Activated CD4-positive, alpha-beta T cell treated with anti-CD3 and anti-CD28 coated beads, Interleukin-2, amount 10 ng/mL, durations not matched to agents 24 days and 14 days (primary cell): ENCODE measurements around the gene VWF. TPM values are rescaled to one million over a fixed set of nuclear protein-coding genes. Genes with fewer than 3 reads are reported as not detected.
A peak's percentile ranks its signal among the peaks of the same experiment; 100 is the strongest.
"Not testable (repeated sequence)": the region's sequence is repeated elsewhere in the genome, so short reads cannot be mapped to it uniquely, and the experiment has no call there.

Experiments
- DNase-seq: peaks from one replicate; pipeline ENCODE4 v3.0.0; 2022
- H3K27ac Mint-ChIP-seq: one replicate; pipeline ENCODE4 v1.8.0; 2022; ENCODE audit warnings: mild to moderate bottlenecking, mixed read lengths
- H3K27me3 Mint-ChIP-seq: one replicate; pipeline ENCODE4 v1.8.0; 2022; ENCODE audit warnings: mixed read lengths
- H3K36me3 Mint-ChIP-seq: one replicate; pipeline ENCODE4 v1.8.0; 2022; ENCODE audit warnings: low read depth, mild to moderate bottlenecking, mixed read lengths
- H3K4me1 Mint-ChIP-seq: one replicate; pipeline ENCODE4 v1.8.0; 2021; ENCODE audit warnings: mixed read lengths
- H3K4me3 Mint-ChIP-seq: one replicate; pipeline ENCODE4 v1.8.0; 2022; ENCODE audit warnings: mild to moderate bottlenecking, moderate library complexity, mixed read lengths
- H3K9me3 Mint-ChIP-seq: one replicate; pipeline ENCODE4 v1.8.0; 2021; ENCODE audit warnings: mixed read lengths
- intact Hi-C: fragments of 100-400 bp; cut with micrococcal nuclease; formaldehyde crosslinking; loops from one replicate; pipeline ENCODE4 v1.15.1; 2023
- total RNA-seq: library from RNA; stranded (reverse); gene quantifications from 2 replicates; pipeline ENCODE4 v1.2.3, GENCODE V29; 2022

The VWF gene
- total RNA-seq, 1 donor from 2014 or later = not detected

DNA sequence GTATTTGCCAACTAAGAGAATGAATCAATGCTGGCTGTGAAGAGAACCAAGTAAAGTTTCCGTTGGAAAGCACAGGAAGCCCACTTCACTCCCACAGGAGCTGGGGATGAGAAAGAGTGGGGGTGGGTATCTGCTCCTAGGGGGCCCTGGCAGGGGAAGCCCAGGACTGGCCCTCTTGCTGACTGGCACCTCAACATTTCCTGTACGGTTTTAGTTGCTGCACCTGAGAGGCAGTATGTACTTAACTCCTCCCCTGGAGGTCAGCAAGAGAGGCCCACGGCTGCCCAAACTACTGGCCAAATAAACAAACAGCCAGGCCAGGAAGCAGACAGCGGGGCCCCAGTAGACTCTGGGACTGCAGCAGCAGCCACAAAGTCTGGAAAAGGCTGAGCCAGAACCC lies 33.8 kb upstream of the VWF start:
- Mint-ChIP-seq H3K4me1 (peaks cover 6% of the 10 kb centered on the region), H3K27me3 (peaks cover 6% of the 10 kb centered on the region), H3K9me3 (no peaks in the 10 kb centered on the region), H3K36me3 (no peaks in the 10 kb centered on the region), H3K27ac (no peak overlapping the region), H3K4me3 (no peak overlapping the region)
- DNase-seq = no peak
- intact Hi-C loops = no loop called here

DNA sequence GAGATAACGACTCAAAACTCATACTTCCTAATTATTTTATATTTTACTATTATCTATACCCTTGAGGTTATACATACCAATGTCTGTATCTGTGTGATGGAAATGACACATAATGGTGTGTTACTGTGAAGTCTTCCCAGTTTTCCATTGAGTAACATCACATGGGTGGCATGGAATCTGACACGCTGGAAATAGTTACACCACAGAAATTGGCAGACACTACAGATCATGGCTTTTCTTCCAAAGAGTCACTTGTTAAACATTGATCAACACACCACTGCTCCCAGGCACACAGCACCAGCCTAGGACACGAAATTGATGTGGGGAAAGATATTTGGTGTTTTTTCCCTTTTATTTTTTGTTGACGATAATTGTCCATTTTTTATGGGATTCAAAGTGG lies 33.0 kb upstream of the VWF start:
- DNase-seq = no peak

DNA sequence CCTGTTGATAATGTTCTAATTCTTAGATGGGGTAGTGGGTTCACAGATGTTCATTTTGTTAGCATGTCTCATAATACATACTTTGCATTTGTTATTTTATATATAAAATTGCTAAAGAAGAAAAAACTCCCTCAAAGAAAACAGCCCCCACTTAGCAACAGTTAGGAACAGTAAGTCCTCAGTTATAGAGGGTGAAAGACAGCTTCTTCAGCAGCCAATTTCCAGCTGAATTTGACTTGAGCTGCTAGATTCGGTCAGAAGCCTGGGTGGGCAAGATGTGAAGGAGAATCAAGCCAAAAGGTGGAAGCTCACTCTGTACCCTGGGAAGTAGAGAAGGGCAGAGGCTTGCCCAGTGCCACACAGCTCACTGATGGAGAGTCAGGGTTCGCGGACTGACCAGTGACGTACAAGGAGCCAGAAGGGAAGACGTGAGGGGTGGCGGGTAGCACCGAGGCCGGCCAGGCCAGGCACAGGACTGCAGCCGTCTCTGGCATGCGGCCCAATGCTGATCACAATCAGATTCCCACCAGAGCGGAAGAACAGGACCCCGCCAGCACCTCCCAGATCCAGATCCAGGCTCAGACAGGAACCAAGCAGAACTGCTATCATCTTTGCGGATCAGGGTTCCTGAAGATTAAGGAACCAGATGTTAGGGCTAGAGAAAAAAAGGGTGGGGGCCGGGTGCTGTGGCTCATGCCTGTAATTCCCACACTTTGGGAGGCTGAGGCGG lies 30.4 kb upstream of the VWF start:
- Mint-ChIP-seq H3K9me3 (no peaks in the 10 kb centered on the region), H3K36me3 (no peaks in the 10 kb centered on the region), H3K27me3 (peaks cover 6% of the 10 kb centered on the region), H3K4me3 (no peak overlapping the region), H3K27ac (no peak overlapping the region), H3K4me1 (peaks cover 6% of the 10 kb centered on the region)
- DNase-seq = no peak
- intact Hi-C loops = no loop called here

More for the DNA sequence above, 33.0 kb upstream of the VWF start:
- no peak overlapping the region for H3K27ac Mint-ChIP-seq
- peaks cover 8% of the 10 kb centered on the region for H3K27me3 Mint-ChIP-seq
- intact Hi-C loops = no loop called here
- no peaks in the 10 kb centered on the region for H3K9me3 Mint-ChIP-seq
- no peak overlapping the region for H3K4me3 Mint-ChIP-seq
- peaks cover 6% of the 10 kb centered on the region for H3K4me1 Mint-ChIP-seq
- no peaks in the 10 kb centered on the region for H3K36me3 Mint-ChIP-seq

DNA sequence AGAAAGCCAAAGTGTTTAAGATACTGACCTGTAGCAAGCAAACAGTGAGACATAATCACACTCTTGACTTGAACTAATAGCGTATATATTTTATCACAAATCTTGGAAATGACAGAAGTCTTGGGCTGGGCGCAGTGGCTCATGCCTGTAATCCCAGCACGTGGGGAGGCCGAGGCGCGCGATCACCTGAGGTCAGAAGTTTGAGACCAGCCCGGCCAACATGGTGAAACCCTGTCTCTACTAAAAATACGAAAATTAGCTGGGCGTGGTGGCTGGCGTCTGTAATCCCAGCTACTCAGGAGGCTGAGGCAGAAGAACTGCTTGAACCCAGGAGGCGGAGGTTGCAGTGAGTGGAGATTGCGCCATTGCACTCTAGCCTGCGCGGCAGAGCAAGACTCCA lies 24.3 kb upstream of the VWF start:
- H3K9me3 Mint-ChIP-seq, H3K4me3 Mint-ChIP-seq, H3K4me1 Mint-ChIP-seq, H3K36me3 Mint-ChIP-seq, intact Hi-C loops, H3K27ac Mint-ChIP-seq, H3K27me3 Mint-ChIP-seq, DNase-seq: not testable (repeated sequence)

DNA sequence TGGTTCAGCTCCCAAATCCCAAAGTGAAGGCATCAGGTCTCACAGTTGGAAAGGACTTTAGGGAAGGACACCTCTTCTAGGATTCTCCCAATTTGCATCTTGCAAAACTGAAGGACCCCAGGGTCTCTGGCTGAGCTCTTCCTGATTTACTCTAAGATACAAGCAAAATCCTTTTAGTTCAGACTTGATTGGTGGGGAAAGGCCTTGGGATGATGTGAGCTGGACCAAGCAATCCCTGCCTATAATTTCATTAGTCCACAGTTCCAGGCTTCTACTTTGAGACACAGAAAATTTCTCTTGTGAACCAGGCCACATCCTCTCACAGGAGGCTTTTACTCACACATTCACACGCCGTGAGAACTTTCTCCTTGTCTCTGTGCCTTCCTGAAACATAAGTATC lies 23.6 kb upstream of the VWF start:
- peaks cover 2% of the 10 kb centered on the region for H3K27me3 Mint-ChIP-seq
- H3K27ac Mint-ChIP-seq = no peak overlapping the region
- intact Hi-C loops = no loop called here

DNA sequence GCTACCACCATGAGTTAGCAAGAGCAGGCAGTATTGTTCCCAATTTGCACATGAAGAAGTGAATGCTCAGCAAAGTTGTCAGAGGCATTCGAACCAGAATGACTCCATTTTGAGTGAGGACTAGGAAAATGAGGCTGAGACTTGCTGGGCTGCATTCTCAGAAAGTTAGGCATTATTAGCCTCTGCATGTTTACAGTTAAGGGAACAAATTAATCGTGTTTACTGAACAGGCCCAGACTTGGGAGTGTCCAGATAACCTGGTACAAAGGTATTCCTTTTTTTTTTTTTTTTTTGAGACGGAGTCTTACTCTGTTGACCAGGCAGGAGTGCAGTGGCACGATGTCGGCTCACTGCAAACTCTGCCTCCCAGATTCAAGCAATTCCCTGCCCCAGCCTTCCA lies 22.5 kb upstream of the VWF start:
- H3K4me1 Mint-ChIP-seq = peaks cover 14% of the 10 kb centered on the region
- no peaks in the 10 kb centered on the region for H3K27me3 Mint-ChIP-seq
- H3K36me3 Mint-ChIP-seq = no peaks in the 10 kb centered on the region
- H3K4me3 Mint-ChIP-seq = no peak overlapping the region
- intact Hi-C loops = no loop called here
- H3K27ac Mint-ChIP-seq = no peak overlapping the region
- DNase-seq = no peak
- no peaks in the 10 kb centered on the region for H3K9me3 Mint-ChIP-seq

More for the DNA sequence above, 23.6 kb upstream of the VWF start:
- peaks cover 10% of the 10 kb centered on the region for H3K4me1 Mint-ChIP-seq
- no peak overlapping the region for H3K4me3 Mint-ChIP-seq
- no peaks in the 10 kb centered on the region for H3K36me3 Mint-ChIP-seq
- DNase-seq = no peak
- H3K9me3 Mint-ChIP-seq = no peaks in the 10 kb centered on the region

DNA sequence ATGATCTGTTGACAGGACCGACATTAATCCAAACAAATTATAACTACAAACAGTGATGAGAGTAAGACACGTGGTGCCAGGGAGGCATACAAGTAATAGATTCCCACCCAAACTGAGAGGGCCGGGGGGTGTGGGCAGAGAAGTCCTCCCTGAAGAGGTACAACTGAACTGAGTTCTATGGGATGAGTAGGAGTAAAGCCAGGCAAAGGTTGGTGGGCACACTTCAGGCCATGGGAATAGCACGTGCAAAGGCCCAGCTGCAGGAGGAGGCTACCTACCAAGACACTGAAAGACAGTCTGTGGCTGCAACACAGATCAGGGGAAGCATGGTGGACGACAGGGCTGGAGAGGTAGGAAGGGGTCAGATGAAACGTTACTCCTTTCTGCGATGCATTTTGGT lies 22.0 kb upstream of the VWF start:
- no peak overlapping the region for H3K27ac Mint-ChIP-seq
- no peaks in the 10 kb centered on the region for H3K36me3 Mint-ChIP-seq
- intact Hi-C loops = no loop called here
- no peaks in the 10 kb centered on the region for H3K27me3 Mint-ChIP-seq
- H3K9me3 Mint-ChIP-seq = no peaks in the 10 kb centered on the region
- peaks cover 15% of the 10 kb centered on the region for H3K4me1 Mint-ChIP-seq
- no peak overlapping the region for H3K4me3 Mint-ChIP-seq
- no peak for DNase-seq

DNA sequence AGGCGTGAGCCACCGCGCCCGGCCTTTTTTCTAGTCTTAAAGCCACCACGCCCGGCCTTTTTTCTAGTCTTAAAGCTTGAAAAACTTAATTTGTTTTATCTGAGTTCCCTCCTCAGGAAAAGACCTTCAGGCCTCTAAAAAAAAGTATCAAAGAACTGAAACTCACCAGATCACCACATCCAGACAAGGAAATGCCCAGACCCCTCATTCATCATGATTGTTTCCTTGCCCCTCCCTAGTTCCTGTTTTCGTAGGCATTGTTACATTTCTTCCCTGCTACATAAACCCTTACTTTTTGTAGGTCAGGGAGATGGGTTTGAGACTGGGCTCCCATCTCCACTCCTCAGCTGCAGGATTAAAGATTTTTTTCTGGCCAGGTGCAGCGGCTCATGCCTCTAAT lies 21.1 kb upstream of the VWF start:
- Mint-ChIP-seq H3K36me3 (peaks cover 2% of the 10 kb centered on the region), H3K4me1 (peaks cover 25% of the 10 kb centered on the region), H3K27me3 (no peaks in the 10 kb centered on the region), H3K9me3 (no peaks in the 10 kb centered on the region), H3K4me3 (no peak overlapping the region), H3K27ac (peak overlapping the region; percentile 59)
- no peak for DNase-seq
- intact Hi-C loops = no loop called here

DNA sequence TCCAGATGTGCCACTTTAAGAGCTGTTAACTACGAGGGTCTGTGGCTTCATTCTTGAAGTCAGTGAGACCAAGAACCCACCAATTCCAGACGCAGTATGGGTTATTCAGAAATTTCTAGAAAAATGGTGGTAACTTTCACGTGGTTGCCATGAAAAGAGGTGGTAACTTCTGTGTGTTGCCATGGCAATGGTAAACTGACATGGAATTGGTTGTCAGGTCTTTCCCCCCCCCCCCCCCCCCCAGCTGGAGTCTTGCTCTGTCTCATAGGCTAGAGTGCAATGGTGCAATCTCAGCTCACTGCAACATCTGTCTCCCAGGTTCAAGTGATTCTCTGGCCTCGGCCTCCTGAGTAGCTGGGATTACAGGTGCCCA lies 18.8 kb upstream of the VWF start:
- Mint-ChIP-seq H3K27me3 (no peaks in the 10 kb centered on the region), H3K4me3 (no peak overlapping the region), H3K36me3 (peaks cover 2% of the 10 kb centered on the region), H3K4me1 (peaks cover 40% of the 10 kb centered on the region), H3K9me3 (no peaks in the 10 kb centered on the region), H3K27ac (no peak overlapping the region)
- intact Hi-C loops = no loop called here
- no peak for DNase-seq

DNA sequence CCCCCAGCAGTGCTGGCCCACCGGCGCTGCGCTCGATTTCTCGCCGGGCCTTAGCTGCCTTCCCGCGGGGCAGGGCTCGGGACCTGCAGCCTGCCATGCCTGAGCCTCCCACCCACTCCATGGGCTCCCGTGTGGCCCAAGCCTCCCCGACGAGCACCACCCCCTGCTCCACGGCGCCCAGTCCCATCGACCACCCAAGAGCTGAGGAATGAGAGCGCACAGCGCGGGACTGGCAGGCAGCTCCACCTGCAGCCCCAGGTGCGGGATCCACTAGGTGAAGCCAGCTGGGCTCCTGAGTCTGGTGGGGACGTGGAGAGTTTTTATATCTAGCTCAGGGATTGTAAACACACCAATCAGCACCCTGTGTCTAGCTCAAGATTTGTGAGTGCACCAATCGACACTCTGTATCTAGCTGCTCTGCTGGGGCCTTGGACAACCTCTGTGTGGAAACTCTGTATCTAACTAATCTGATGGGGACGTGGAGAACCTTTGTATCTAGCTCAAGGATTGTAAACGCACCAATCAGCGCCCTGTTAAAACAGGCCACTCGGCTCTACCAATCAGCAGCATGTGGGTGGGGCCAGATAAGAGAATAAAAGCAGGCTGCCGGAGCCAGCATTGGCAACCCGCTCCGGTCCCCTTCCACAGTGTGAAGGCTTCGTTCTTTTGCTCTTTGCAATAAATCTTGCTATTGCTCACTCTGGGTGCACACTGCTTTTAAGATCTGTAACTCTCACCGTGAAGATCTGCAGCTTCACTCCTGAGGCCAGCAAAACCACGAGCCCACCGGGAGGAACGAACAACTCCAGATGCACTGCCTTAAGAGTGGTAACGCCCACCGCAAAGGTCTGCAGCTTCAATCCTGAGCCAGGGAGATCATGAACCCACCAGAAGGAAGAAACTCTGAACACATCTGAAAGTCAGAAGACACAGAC lies 18.2 kb upstream of the VWF start:
- Mint-ChIP-seq H3K27ac (peak overlapping the region; percentile 59), H3K4me1 (peaks cover 37% of the 10 kb centered on the region)
- H3K4me3 Mint-ChIP-seq, H3K27me3 Mint-ChIP-seq, H3K36me3 Mint-ChIP-seq, H3K9me3 Mint-ChIP-seq, DNase-seq, intact Hi-C loops: not testable (repeated sequence)

DNA sequence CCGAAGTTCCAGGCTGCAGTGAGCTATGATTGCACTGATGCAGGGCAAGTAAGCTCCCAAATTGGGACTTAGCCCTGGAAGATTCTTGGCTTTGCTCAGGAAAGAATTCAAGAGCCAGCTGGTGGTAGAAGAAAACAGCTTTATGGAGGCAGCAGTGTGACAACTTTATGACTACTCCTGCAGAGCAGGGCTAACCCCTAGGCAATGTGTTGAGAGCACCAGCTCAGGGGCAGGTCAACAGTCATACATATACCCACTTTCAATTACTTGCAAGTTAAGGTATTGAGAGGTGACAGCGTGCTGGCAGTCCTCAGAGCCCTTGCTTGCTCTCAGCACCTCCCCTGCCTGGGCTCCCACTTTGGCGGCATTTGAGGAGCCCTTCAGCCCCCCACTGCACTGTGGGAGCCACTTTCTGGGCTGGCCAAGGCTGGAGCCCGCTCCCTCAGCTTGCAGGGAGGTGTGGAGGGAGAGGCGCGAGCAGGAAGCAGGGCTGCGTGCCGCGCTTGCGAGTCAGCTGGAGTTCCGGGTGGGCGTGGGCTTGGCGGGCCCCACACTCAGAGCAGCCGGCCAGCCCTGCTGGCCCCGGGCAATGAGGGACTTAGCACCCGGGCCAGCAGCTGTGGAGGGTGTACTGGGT lies 17.4 kb upstream of the VWF start:
- H3K27me3 Mint-ChIP-seq, H3K9me3 Mint-ChIP-seq, H3K4me3 Mint-ChIP-seq, H3K36me3 Mint-ChIP-seq, DNase-seq: not testable (repeated sequence)
- intact Hi-C loops = loop anchor here (1.0 kb wide), 1 partner anchor 25 kb away; no protein-coding TSS in a partner anchor
- H3K4me1 Mint-ChIP-seq = peaks cover 36% of the 10 kb centered on the region
- peak overlapping the region; percentile 92 for H3K27ac Mint-ChIP-seq

DNA sequence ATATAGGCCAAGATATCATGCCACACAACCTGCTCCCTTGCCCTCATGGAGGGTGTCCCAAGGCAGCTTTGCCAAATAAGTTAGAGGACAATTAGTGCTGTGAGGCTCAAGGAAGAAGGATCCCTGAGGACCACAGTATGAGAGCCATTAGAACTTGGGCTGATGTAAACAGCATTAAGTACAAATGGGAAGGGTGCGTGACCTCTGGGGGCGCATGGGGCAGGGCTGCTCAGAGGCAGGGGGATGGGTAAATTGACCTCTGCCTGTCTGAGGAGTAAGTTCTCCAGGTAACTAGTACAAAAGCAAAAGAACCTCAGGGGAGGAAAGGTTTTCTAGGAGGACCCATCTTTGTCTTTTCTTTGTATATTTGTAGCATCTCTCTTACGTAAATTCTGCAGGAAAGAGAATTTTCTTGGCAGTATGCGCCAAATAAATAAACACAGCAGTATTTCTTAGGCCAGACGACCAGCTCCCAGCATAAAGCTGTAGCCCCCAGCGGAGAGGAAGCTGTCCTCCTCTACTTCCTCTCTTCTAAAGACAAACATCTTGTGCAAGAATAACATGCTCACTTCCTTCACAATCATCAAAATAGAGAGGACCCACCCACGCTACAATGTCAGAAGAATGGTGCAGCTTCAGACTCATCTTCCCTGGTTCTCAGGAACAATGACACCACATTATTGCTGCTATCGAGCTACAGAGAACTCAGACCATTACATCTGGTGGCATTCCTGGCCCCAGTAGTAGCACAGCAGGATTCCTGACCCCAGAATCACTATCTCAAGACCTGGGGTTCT lies 16.4 kb upstream of the VWF start:
- intact Hi-C loops = loop anchor here (1.0 kb wide), 1 partner anchor 26 kb away; no protein-coding TSS in a partner anchor
- peaks cover 4% of the 10 kb centered on the region for H3K9me3 Mint-ChIP-seq
- H3K27me3 Mint-ChIP-seq = no peaks in the 10 kb centered on the region
- peaks cover 2% of the 10 kb centered on the region for H3K36me3 Mint-ChIP-seq
- H3K27ac Mint-ChIP-seq = peak overlapping the region; percentile 92
- peaks cover 34% of the 10 kb centered on the region for H3K4me1 Mint-ChIP-seq
- peak; percentile 71 for DNase-seq
- peak overlapping the region; percentile 44 for H3K4me3 Mint-ChIP-seq

DNA sequence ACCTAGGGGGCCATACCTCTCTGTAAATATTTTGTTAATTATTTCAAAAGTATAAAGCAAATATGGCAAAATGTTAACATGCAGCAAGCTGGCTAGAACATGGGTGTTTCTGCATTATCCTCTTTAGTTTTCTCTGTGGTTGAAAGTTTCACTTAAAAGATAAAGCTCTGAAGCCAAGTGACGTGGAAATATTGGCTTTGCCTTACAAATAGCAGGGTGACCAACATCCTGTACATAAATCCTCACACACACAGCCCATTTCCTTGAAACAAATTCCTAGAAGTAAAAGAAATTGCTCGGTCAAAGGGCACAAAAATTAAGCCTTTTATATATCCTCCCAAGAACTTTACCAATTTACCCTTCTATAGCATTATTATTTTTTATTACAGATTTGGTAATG lies 10.6 kb upstream of the VWF start:
- H3K4me3 Mint-ChIP-seq = no peak overlapping the region
- no peak overlapping the region for H3K27ac Mint-ChIP-seq
- no peak for DNase-seq
- intact Hi-C loops = no loop called here
- H3K27me3 Mint-ChIP-seq = no peaks in the 10 kb centered on the region
- H3K9me3 Mint-ChIP-seq = peaks cover 4% of the 10 kb centered on the region
- peaks cover 11% of the 10 kb centered on the region for H3K4me1 Mint-ChIP-seq
- H3K36me3 Mint-ChIP-seq = no peaks in the 10 kb centered on the region
